Right atrium auricular region (tissue), 2 donors: ENCODE data around the gene AGTPBP1. TPM values are rescaled to one million over a fixed set of nuclear protein-coding genes. Genes with fewer than 3 reads are reported as not detected.

Experiments
- DNase-seq: peaks from one replicate; pipeline ENCODE4 v3.0.0-alpha.2; 2019; ENCODE audit warnings: low spot score
- H3K27ac ChIP-seq, 2 donors: fragments of 200-600 bp; sonication (generic); 1 replicate in 1 of 2; 2 replicates in 1 of 2; pipeline ENCODE4 v1.5.1; 2016 to 2019
- H3K27me3 ChIP-seq, 2 donors: fragments of 200-600 bp; sonication (generic); one replicate each; pipeline versions ENCODE4 v1.5.1 to v1.6.0; 2017 to 2019
- H3K36me3 ChIP-seq: fragments of 200-600 bp; sonication (generic); one replicate; pipeline ENCODE4 v1.5.1; 2016
- H3K4me1 ChIP-seq, 2 donors: fragments of 200-600 bp; sonication (generic); one replicate each; pipeline versions ENCODE4 v1.5.1 to v1.6.0; 2017 to 2019
- H3K4me3 ChIP-seq, 2 donors: fragments of 200-600 bp; sonication (generic); 1 replicate in 1 of 2; 2 replicates in 1 of 2; pipeline ENCODE4 v1.5.1; 2017 to 2019; ENCODE audit warnings: mild to moderate bottlenecking in 1 of 2, moderate library complexity in 1 of 2
- H3K9me3 ChIP-seq, 2 donors: fragments of 200-600 bp; sonication (generic); one replicate each; pipeline ENCODE4 v1.5.1; 2019
- total RNA-seq, 2 donors: library from RNA; depleted of rRNA; stranded (reverse); fragments of >200 nt; gene quantifications; one replicate each; pipeline ENCODE4 v1.1.0, GENCODE V29; 2016
- TF ChIP-seq, protein P1 (sequence below), 2 donors: fragments of 200-600 bp; sonication (generic); IDR thresholded peaks; one replicate each; pipeline ENCODE4 v1.5.1; 2019; ENCODE audit warnings: antibody characterized with exemption in 2 of 2

The AGTPBP1 gene
- total RNA-seq, 2 donors from 2014 or later, result 34.1 to 53.2 TPM

DNA sequence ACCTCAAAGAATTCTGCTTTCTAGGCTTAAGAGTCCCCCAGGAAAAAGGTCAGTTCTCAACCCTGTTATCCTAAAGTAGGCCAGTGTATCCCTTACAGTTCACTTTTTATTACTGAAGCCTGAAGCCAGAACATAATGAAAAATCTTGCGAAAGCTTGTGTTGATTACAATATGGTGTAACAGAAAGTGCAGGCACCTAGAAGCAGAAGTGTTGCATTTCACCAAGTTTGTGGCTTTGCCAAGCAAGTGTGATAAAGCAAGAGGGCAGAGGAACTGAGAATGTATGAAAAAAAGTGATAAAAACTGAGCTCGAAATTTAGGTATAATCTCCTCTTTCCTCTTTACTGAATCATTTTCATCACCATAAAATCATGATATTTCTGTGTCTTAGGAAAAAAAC is 26.2 kb downstream of the AGTPBP1 start:
- no peaks in the 10 kb centered on the region for H3K4me1 ChIP-seq
- TF ChIP-seq, protein P1, sequence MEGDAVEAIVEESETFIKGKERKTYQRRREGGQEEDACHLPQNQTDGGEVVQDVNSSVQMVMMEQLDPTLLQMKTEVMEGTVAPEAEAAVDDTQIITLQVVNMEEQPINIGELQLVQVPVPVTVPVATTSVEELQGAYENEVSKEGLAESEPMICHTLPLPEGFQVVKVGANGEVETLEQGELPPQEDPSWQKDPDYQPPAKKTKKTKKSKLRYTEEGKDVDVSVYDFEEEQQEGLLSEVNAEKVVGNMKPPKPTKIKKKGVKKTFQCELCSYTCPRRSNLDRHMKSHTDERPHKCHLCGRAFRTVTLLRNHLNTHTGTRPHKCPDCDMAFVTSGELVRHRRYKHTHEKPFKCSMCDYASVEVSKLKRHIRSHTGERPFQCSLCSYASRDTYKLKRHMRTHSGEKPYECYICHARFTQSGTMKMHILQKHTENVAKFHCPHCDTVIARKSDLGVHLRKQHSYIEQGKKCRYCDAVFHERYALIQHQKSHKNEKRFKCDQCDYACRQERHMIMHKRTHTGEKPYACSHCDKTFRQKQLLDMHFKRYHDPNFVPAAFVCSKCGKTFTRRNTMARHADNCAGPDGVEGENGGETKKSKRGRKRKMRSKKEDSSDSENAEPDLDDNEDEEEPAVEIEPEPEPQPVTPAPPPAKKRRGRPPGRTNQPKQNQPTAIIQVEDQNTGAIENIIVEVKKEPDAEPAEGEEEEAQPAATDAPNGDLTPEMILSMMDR (IDR thresholded peaks at IDR 0.05), result no peak
- no peaks in the 10 kb centered on the region for H3K27me3 ChIP-seq
- H3K9me3 ChIP-seq, result no peaks in the 10 kb centered on the region
- no peak for DNase-seq
- H3K4me3 ChIP-seq, result no peak overlapping the region
- no peaks in the 10 kb centered on the region for H3K36me3 ChIP-seq
- no peak overlapping the region for H3K27ac ChIP-seq

DNA sequence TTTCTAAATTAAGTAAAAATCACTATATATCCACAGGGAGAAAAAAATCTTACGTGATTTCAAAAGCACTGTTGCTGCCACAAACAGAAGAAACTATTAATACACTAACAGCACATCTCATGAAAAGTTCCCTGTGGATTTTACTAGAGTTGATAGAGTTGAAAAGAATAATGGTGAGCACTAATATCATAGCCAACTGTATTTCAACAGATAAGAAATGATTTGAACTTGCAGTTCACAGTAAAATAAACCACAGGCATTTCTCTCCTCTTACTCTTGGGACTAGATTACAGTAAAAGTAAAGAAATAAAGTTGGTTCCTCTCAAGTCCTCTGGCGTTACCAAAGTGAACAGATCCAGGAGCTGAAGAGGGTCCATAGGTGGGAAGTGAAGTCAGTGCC is 27.9 kb downstream of the AGTPBP1 start:
- Histone ChIP-seq H3K4me1 (no peaks in the 10 kb centered on the region), H3K9me3 (peaks cover 0 to 9% of the 10 kb centered on the region in 2 donors), H3K27me3 (no peaks in the 10 kb centered on the region), H3K36me3 (no peaks in the 10 kb centered on the region), H3K4me3 (no peak overlapping the region), H3K27ac (no peak overlapping the region)
- TF ChIP-seq, protein P1 (IDR thresholded peaks at IDR 0.05), result no peak
- DNase-seq, result no peak

DNA sequence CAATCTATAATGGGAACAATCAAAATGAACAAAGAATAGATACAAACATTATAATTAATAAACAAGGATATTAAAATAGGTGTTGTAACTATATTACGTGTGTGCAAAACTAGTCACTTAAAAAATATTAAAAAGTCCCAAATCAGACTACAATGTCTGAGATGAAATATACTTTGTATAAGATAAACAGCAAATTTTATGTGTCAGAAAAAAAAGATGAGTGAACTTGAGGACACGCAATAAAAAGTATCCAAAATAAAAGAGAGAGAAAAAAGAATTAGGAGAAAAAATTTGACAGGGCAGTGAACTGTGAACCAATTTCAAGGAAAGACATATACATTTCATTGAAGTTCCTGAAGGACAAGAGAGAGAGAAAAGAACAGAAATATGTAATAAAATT is 37.0 kb downstream of the AGTPBP1 start:
- Histone ChIP-seq H3K36me3 (no peaks in the 10 kb centered on the region), H3K4me3 (no peak overlapping the region), H3K9me3 (peaks cover 0 to 10% of the 10 kb centered on the region in 2 donors), H3K27ac (no peak overlapping the region), H3K4me1 (peaks cover 0 to 14% of the 10 kb centered on the region in 2 donors), H3K27me3 (no peaks in the 10 kb centered on the region)
- DNase-seq, result no peak
- TF ChIP-seq, protein P1 (IDR thresholded peaks at IDR 0.05), result no peak

DNA sequence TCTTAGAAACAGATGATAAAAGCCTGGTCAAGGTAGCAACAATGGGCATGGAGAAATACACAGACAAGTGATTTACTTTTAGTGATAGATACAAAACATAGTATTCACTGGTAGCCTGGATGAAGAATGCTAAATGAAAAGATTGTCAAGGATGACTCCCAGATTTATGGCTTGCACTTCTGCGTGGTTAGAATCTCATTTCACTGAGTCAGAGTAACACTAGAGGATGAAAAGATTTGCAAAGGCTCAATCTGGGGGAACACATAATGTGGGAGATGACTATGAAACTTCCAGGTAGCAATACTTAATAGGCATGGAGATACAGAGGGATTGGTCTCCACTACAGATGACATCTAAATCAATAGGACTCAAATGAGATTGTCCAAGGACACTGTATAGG is 38.4 kb downstream of the AGTPBP1 start:
- TF ChIP-seq, protein P1 (IDR thresholded peaks at IDR 0.05), result no peak
- no peak for DNase-seq
- no peaks in the 10 kb centered on the region for H3K27me3 ChIP-seq
- no peak overlapping the region for H3K27ac ChIP-seq
- H3K9me3 ChIP-seq, result no peaks in the 10 kb centered on the region
- H3K4me3 ChIP-seq, result no peak overlapping the region
- no peaks in the 10 kb centered on the region for H3K36me3 ChIP-seq
- peaks cover 0 to 14% of the 10 kb centered on the region in 2 donors for H3K4me1 ChIP-seq

DNA sequence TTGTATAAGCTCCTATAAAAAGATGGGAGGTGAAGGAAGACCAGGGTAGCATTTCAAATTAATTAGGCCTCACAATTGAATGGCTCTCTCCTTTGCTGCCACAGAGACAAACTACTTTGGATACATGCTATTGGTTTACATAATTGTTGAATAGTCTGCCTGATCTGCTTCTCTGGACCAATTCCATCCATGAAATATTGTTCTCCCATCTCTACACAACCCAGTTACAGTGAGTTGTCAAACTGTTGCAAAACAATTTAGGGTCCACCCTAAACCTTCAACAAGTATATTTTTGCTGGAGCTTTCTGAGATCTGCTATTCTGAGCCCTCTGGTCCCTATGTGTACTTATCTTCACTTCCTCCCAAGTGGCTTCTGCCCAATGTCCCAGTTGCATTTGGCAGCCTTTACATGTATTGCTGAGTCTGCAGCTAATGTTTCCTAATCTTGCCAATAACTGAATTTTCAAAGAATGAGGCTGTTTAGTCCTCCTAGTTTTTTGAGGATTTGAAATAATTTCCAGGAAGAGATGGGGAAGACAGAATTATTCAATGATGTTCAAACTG is 38.9 kb downstream of the AGTPBP1 start:
- Histone ChIP-seq H3K27ac (no peak overlapping the region), H3K36me3 (no peaks in the 10 kb centered on the region), H3K4me1 (peaks cover 0 to 14% of the 10 kb centered on the region in 2 donors), H3K27me3 (no peaks in the 10 kb centered on the region), H3K4me3 (no peak overlapping the region), H3K9me3 (no peaks in the 10 kb centered on the region)
- TF ChIP-seq, protein P1 (IDR thresholded peaks at IDR 0.05), result no peak
- DNase-seq, result no peak

DNA sequence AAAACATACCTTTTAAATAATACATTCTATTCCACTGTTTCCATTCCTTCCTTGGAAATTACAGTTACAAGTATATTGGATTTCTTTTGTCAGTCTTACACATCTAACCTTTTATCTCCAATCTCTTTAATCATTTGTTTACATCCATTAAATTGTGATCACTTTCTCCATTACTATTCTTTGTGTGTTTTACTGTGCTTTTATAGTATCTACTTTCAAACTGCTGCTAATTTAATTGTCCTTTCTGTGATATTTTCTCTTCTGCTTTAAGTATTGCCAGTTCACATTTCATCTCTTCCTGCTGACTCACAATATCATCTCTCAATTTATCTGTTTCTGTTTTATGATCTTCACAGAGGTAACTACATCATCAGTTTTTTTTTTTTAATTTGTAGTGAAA is 39.6 kb downstream of the AGTPBP1 start:
- Histone ChIP-seq H3K27me3 (no peaks in the 10 kb centered on the region), H3K9me3 (no peaks in the 10 kb centered on the region), H3K4me1 (peaks cover 0 to 14% of the 10 kb centered on the region in 2 donors), H3K27ac (no peak overlapping the region), H3K36me3 (no peaks in the 10 kb centered on the region), H3K4me3 (no peak overlapping the region)
- no peak for DNase-seq
- TF ChIP-seq, protein P1 (IDR thresholded peaks at IDR 0.05), result no peak
